ACC112 (cell line): Measurements from ENCODE around the gene GABPB1.

Experiments
- H2AFZ ChIP-seq: fragments of 200-600 bp; sonication (generic); one replicate; pipeline ENCODE4 v1.6.0; 2017; ENCODE audit warnings: antibody characterized with exemption, low read length; ENCODE audit not compliant: unreplicated experiment
- H3K27ac ChIP-seq: fragments of 200-600 bp; sonication (generic); 2 replicates; pipeline ENCODE4 v1.5.1; 2014; ENCODE audit warnings: low read depth, mild to moderate bottlenecking, antibody characterized with exemption, low read length, moderate library complexity
- H3K27me3 ChIP-seq: fragments of 200-600 bp; sonication (generic); 2 replicates; pipeline ENCODE4 v1.6.1; 2014; ENCODE audit warnings: mild to moderate bottlenecking, antibody characterized with exemption, low read length, moderate library complexity, mixed read lengths; ENCODE audit not compliant: insufficient read depth
- H3K36me3 ChIP-seq: fragments of 200-600 bp; sonication (generic); 2 replicates; pipeline ENCODE4 v1.6.1; 2016; ENCODE audit warnings: mild to moderate bottlenecking, antibody characterized with exemption, low read length, moderate library complexity, mixed read lengths; ENCODE audit not compliant: insufficient read depth
- H3K4me1 ChIP-seq: fragments of 200-600 bp; sonication (generic); one replicate; pipeline ENCODE4 v1.6.1; 2016; ENCODE audit warnings: low read length, mixed read lengths; ENCODE audit not compliant: insufficient read depth, unreplicated experiment, control insufficient read depth
- H3K4me3 ChIP-seq: fragments of 200-600 bp; sonication (generic); 2 replicates; pipeline ENCODE4 v1.5.1; 2014; ENCODE audit warnings: mild to moderate bottlenecking, low read depth, low read length
- H3K79me2 ChIP-seq: fragments of 200-600 bp; sonication (generic); one replicate; pipeline ENCODE4 v1.6.0; 2016; ENCODE audit warnings: low read length; ENCODE audit not compliant: control insufficient read depth, unreplicated experiment, insufficient read depth

Gene GABPB1

GRCh38 chr15:50280271-50280670 is 74.7 kb downstream of the GABPB1 start:
- no peaks in the 10 kb centered on the region for H3K4me1 ChIP-seq
- no peaks in the 10 kb centered on the region for H3K79me2 ChIP-seq
- H3K27ac ChIP-seq: no peak overlapping the region
- H3K36me3 ChIP-seq: no peaks in the 10 kb centered on the region
- no peaks in the 10 kb centered on the region for H3K27me3 ChIP-seq
- H2AFZ ChIP-seq: no peak overlapping the region
- no peak overlapping the region for H3K4me3 ChIP-seq

- Histone ChIP-seq H3K4me3 (no peak overlapping the region), H2AFZ (no peak overlapping the region), H3K27me3 (no peaks in the 10 kb centered on the region), H3K36me3 (no peaks in the 10 kb centered on the region), H3K79me2 (no peaks in the 10 kb centered on the region), H3K4me1 (no peaks in the 10 kb centered on the region), H3K27ac (no peak overlapping the region)
Observed at GRCh38 chr15:50278496-50278895, 76.5 kb downstream of the GABPB1 start.

DNA sequence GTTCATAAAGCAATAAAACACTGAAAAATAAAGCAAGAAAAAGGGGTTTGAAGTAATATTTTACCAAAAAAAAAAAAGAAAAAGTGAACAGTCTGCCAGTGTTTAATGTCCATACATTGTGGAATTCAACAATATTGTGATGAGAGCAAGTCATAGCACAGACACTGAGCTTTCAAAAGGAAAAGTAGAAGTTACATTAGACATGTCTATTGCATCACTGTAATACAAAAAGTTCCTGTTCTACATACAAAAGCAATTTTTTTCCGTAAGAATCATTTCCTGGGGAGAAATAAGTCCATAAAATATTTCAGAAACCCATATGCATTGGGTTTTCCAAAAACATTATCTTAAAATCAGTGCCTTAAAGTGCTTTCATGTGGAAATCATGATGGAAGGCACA is 77.6 kb downstream of the GABPB1 start:
- H2AFZ ChIP-seq: no peak overlapping the region
- H3K4me1 ChIP-seq: no peaks in the 10 kb centered on the region
- H3K27me3 ChIP-seq: no peaks in the 10 kb centered on the region
- no peaks in the 10 kb centered on the region for H3K79me2 ChIP-seq
- no peak overlapping the region for H3K27ac ChIP-seq
- no peak overlapping the region for H3K4me3 ChIP-seq
- no peaks in the 10 kb centered on the region for H3K36me3 ChIP-seq

- Histone ChIP-seq H3K36me3 (no peaks in the 10 kb centered on the region), H2AFZ (no peak overlapping the region), H3K27ac (no peak overlapping the region)
Observed at GRCh38 chr15:50275908-50276307, 79.1 kb downstream of the GABPB1 start.

GRCh38 chr15:50275091-50275490 is 79.9 kb downstream of the GABPB1 start:
- no peak overlapping the region for H3K27ac ChIP-seq
- H3K4me1 ChIP-seq: no peaks in the 10 kb centered on the region
- no peak overlapping the region for H2AFZ ChIP-seq
- no peak overlapping the region for H3K4me3 ChIP-seq
- no peaks in the 10 kb centered on the region for H3K27me3 ChIP-seq
- no peaks in the 10 kb centered on the region for H3K79me2 ChIP-seq
- H3K36me3 ChIP-seq: no peaks in the 10 kb centered on the region

More at GRCh38 chr15:50275908-50276307, 79.1 kb downstream of the GABPB1 start:
- Histone ChIP-seq H3K79me2 (no peaks in the 10 kb centered on the region), H3K27me3 (no peaks in the 10 kb centered on the region), H3K4me3 (no peak overlapping the region), H3K4me1 (no peaks in the 10 kb centered on the region)

- Histone ChIP-seq H3K4me1 (no peaks in the 10 kb centered on the region), H3K27ac (no peak overlapping the region), H3K79me2 (no peaks in the 10 kb centered on the region)
Observed at GRCh38 chr15:50267577-50267976, 87.4 kb downstream of the GABPB1 start.

DNA sequence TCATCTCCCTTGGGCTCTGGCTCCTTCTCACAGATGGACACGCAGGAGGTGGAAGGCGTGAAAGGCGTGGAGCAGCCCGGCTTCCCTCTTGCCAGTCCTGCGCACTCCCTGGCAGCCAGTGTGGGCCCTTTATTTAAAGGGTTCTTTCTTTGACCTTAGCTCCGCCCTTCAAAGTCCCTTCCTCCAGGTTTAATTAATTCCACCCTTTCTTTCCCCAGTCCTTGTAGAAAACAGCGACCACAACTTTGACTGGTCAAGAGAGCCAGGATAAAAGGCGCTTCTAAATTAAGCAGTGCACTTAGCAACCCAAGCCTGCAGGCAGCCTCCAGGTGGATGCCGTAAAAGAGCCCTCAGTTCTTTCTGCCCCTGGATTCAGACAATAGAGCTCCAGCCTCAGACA is 89.4 kb downstream of the GABPB1 start, which contains the start of gene HDC:
Gene HDC, minus strand, starts transcription at position 107 of the 400 bp plus-strand sequence. Its CDS starts 103 bp downstream, at position 4.
- Histone ChIP-seq H3K36me3 (no peaks in the 10 kb centered on the region), H2AFZ (no peak within 1 kb of the TSS), H3K27ac (no peak within 1 kb of the TSS), H3K4me3 (no peak within 1 kb of the TSS), H3K27me3 (peaks cover 12% of the 10 kb centered on the region; the same call in 1 of the 2 replicates), H3K4me1 (no peaks in the 10 kb centered on the region), H3K79me2 (no peaks in the 10 kb centered on the region)

More at GRCh38 chr15:50267577-50267976, 87.4 kb downstream of the GABPB1 start:
- peaks cover 12% of the 10 kb centered on the region; the same call in 1 of the 2 replicates for H3K27me3 ChIP-seq
- H3K4me3 ChIP-seq: no peak overlapping the region
- no peaks in the 10 kb centered on the region for H3K36me3 ChIP-seq
- H2AFZ ChIP-seq: no peak overlapping the region

- Histone ChIP-seq H3K27me3 (peaks cover 12% of the 10 kb centered on the region; the same call in 1 of the 2 replicates), H2AFZ (no peak overlapping the region), H3K27ac (no peak overlapping the region), H3K4me3 (no peak overlapping the region), H3K4me1 (peaks cover 9% of the 10 kb centered on the region), H3K79me2 (no peaks in the 10 kb centered on the region), H3K36me3 (no peaks in the 10 kb centered on the region)
Observed at GRCh38 chr15:50262533-50262932, 92.5 kb downstream of the GABPB1 start.

GRCh38 chr15:50261981-50262380 is 93.0 kb downstream of the GABPB1 start:
- H3K36me3 ChIP-seq: no peaks in the 10 kb centered on the region
- H2AFZ ChIP-seq: no peak overlapping the region
- H3K4me3 ChIP-seq: no peak overlapping the region
- H3K4me1 ChIP-seq: peaks cover 14% of the 10 kb centered on the region
- no peak overlapping the region for H3K27ac ChIP-seq
- no peaks in the 10 kb centered on the region for H3K79me2 ChIP-seq
- peaks cover 12% of the 10 kb centered on the region; the same call in 1 of the 2 replicates for H3K27me3 ChIP-seq

- H3K27ac ChIP-seq: no peak overlapping the region
- H2AFZ ChIP-seq: no peak overlapping the region
- no peaks in the 10 kb centered on the region for H3K79me2 ChIP-seq
- peaks cover 24% of the 10 kb centered on the region for H3K4me1 ChIP-seq
- peaks cover 12% of the 10 kb centered on the region; the same call in 1 of the 2 replicates for H3K27me3 ChIP-seq
- no peak overlapping the region for H3K4me3 ChIP-seq
- H3K36me3 ChIP-seq: no peaks in the 10 kb centered on the region
Observed at GRCh38 chr15:50260969-50261496, 94.0 kb downstream of the GABPB1 start.

- peaks cover 2% of the 10 kb centered on the region; the same call in 1 of the 2 replicates for H3K27me3 ChIP-seq
- no peaks in the 10 kb centered on the region for H3K36me3 ChIP-seq
- H3K4me1 ChIP-seq: peaks cover 26% of the 10 kb centered on the region
- no peaks in the 10 kb centered on the region for H3K79me2 ChIP-seq
- no peak overlapping the region for H2AFZ ChIP-seq
- H3K27ac ChIP-seq: no peak overlapping the region
- no peak overlapping the region for H3K4me3 ChIP-seq
Observed at GRCh38 chr15:50259276-50259675, 95.7 kb downstream of the GABPB1 start.
